ENCODE measurements around the gene PTPRM.

Gene PTPRM

DNA sequence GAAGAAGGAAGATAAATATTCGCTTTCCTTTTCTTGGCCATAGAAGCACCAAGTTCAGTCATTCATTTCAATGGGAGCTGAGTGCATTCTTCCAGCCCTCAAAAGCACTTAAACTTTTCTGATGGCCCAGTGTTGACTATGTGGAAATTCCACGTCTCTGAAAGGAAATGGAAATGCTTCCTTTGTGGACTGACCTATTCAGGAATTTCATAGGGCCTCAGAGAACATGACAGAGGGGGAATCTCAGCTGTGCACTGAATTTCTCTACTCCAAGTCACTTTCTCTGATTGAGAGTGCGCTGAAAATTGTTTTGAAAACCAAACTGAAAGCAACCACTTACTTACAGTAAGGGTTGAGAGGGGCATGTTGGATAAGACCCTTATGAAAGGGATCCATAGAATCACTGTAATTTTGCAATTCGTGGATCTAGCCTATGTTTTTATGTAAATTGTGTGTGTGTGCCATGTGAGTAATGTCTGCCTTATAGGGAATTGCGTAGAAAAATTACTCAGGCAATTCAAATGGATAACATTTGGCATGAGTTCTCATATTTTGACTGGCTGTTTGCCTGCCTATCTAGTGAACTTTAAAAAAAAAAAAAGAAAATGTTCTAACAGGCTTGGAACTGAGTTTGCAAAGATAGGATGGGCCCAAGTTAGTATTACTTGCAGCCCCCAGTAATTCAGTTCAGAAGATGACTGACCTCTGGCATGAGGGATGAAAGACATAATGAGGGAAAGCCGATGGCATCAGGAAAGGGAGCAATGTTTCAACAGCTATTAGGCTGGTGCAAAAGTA is 437.0 kb downstream of the PTPRM start:
- no peak overlapping the region for H3K4me2 ChIP-seq

DNA sequence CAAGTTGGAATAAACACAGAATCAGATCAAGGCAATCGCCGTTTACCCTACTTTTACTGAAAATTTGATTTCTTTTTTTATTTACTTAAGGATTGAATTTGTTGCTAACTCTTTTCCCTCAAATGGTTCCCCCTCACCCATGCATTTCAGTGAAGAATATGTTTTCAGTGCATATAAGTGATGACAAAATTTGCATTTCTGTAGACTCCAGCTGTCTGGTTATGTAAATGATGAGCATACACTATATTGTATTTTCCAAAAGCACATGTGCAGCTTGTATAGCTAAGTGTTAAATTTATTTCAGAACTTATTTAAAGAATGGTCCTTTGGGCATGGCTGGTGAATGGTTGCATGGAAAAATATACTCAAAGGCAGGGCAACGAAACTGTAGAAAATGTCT is 437.7 kb downstream of the PTPRM start:
- no peaks in the 10 kb centered on the region for H4K20me1 ChIP-seq (ENCODE audit: insufficient read depth)
- H3K27me3 ChIP-seq (ENCODE audit: insufficient read depth, low read depth) = no peaks in the 10 kb centered on the region
- H3K27ac ChIP-seq = no peak overlapping the region
- no peak overlapping the region for H3K9ac ChIP-seq
- no peak overlapping the region for H3K4me3 ChIP-seq (IDR thresholded peaks at IDR 0.05; ENCODE audit: insufficient read depth, low read depth, low read length)
- H2AFZ ChIP-seq (ENCODE audit: low read depth) = no peak overlapping the region
- no peaks in the 10 kb centered on the region for H3K79me2 ChIP-seq (ENCODE audit: insufficient read depth, low read depth)
- no peaks in the 10 kb centered on the region for H3K4me1 ChIP-seq (ENCODE audit: low read depth, poor library complexity, severe bottlenecking)
- H3K36me3 ChIP-seq (ENCODE audit: insufficient read depth) = no peaks in the 10 kb centered on the region
- H3K4me2 ChIP-seq = no peak overlapping the region
- TF ChIP-seq, protein P1, sequence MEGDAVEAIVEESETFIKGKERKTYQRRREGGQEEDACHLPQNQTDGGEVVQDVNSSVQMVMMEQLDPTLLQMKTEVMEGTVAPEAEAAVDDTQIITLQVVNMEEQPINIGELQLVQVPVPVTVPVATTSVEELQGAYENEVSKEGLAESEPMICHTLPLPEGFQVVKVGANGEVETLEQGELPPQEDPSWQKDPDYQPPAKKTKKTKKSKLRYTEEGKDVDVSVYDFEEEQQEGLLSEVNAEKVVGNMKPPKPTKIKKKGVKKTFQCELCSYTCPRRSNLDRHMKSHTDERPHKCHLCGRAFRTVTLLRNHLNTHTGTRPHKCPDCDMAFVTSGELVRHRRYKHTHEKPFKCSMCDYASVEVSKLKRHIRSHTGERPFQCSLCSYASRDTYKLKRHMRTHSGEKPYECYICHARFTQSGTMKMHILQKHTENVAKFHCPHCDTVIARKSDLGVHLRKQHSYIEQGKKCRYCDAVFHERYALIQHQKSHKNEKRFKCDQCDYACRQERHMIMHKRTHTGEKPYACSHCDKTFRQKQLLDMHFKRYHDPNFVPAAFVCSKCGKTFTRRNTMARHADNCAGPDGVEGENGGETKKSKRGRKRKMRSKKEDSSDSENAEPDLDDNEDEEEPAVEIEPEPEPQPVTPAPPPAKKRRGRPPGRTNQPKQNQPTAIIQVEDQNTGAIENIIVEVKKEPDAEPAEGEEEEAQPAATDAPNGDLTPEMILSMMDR (conservative IDR thresholded peaks at IDR 0.05; ENCODE audit: low read depth, low read length) = no peak

More for the DNA sequence above, 437.0 kb downstream of the PTPRM start:
- no peak overlapping the region for H3K4me3 ChIP-seq (IDR thresholded peaks at IDR 0.05; ENCODE audit: insufficient read depth, low read depth, low read length)
- H3K9ac ChIP-seq = no peak overlapping the region
- H3K36me3 ChIP-seq (ENCODE audit: insufficient read depth) = no peaks in the 10 kb centered on the region
- H3K4me1 ChIP-seq (ENCODE audit: low read depth, poor library complexity, severe bottlenecking) = no peaks in the 10 kb centered on the region
- no peaks in the 10 kb centered on the region for H4K20me1 ChIP-seq (ENCODE audit: insufficient read depth)
- TF ChIP-seq, protein P1 (conservative IDR thresholded peaks at IDR 0.05; ENCODE audit: low read depth, low read length) = no peak
- H3K79me2 ChIP-seq (ENCODE audit: insufficient read depth, low read depth) = no peaks in the 10 kb centered on the region
- H3K27me3 ChIP-seq (ENCODE audit: insufficient read depth, low read depth) = no peaks in the 10 kb centered on the region
- no peak overlapping the region for H2AFZ ChIP-seq (ENCODE audit: low read depth)
- H3K27ac ChIP-seq = no peak overlapping the region

DNA sequence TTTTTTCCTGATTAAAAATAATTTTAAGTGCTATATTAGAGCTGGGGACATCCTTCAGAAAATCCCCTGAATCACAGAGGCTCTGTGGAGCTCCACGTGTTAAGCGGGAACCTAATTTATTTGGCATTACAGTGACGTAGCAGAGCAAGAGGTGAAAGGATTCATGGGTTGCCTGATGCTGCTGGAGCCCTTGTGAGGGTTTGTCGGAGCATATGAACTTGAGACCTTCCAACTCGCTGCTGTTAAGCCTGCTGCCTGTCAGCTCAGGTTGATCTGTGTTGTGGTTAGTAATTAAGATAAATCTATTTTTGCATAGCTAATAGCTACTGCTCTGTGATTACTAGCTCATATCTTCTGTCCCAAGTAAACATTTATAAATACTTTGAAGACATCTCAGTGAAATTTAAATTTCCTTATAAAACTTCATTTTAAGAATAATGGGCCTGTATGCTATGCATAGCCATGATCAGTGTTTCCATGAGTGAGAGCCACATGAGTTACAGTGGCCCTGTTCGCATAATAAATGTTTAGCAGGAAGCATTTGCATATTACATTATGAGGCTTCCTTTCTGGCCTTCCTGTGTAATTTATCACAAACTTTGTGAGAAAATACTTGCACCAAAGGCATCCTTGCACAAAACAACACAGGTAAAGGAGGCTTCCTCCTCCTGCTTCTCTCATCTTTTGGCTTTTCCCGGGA is 438.9 kb downstream of the PTPRM start:
- H4K20me1 ChIP-seq (ENCODE audit: insufficient read depth) = no peaks in the 10 kb centered on the region

DNA sequence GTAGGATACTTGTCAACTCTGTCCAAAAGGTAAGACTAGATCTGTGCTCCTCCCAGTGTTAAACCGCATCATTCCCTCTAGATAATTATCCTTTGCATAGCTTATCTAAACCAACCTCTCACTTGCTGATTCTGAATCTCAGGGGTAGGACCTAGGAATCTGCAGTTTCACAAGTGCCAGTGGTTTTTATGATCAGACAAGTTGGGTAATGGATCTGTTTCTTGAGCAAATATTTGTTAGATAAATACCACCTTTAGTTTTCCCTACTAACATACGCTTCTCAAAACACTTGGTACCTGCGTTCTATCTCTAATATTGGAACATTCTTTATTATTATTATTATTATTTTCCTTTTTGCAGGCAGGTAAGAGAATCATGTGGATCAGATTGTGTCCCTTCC is 439.9 kb downstream of the PTPRM start:
- Histone ChIP-seq H4K20me1 (ENCODE audit: insufficient read depth) (no peaks in the 10 kb centered on the region), H3K79me2 (ENCODE audit: insufficient read depth, low read depth) (no peaks in the 10 kb centered on the region), H3K9ac (no peak overlapping the region), H3K4me2 (no peak overlapping the region), H3K4me3 (IDR thresholded peaks at IDR 0.05; ENCODE audit: insufficient read depth, low read depth, low read length) (no peak overlapping the region), H3K4me1 (ENCODE audit: low read depth, poor library complexity, severe bottlenecking) (no peaks in the 10 kb centered on the region), H2AFZ (ENCODE audit: low read depth) (no peak overlapping the region), H3K27me3 (ENCODE audit: insufficient read depth, low read depth) (no peaks in the 10 kb centered on the region), H3K27ac (no peak overlapping the region), H3K36me3 (ENCODE audit: insufficient read depth) (no peaks in the 10 kb centered on the region)
- TF ChIP-seq, protein P1 (conservative IDR thresholded peaks at IDR 0.05; ENCODE audit: low read depth, low read length) = no peak

More for the DNA sequence above, 438.9 kb downstream of the PTPRM start:
- no peaks in the 10 kb centered on the region for H3K4me1 ChIP-seq (ENCODE audit: low read depth, poor library complexity, severe bottlenecking)
- H3K4me3 ChIP-seq (IDR thresholded peaks at IDR 0.05; ENCODE audit: insufficient read depth, low read depth, low read length) = no peak overlapping the region
- no peak overlapping the region for H3K4me2 ChIP-seq
- TF ChIP-seq, protein P1 (conservative IDR thresholded peaks at IDR 0.05; ENCODE audit: low read depth, low read length) = no peak
- H3K36me3 ChIP-seq (ENCODE audit: insufficient read depth) = no peaks in the 10 kb centered on the region
- H3K27me3 ChIP-seq (ENCODE audit: insufficient read depth, low read depth) = no peaks in the 10 kb centered on the region
- H3K27ac ChIP-seq = no peak overlapping the region
- no peak overlapping the region for H2AFZ ChIP-seq (ENCODE audit: low read depth)
- H3K79me2 ChIP-seq (ENCODE audit: insufficient read depth, low read depth) = no peaks in the 10 kb centered on the region
- no peak overlapping the region for H3K9ac ChIP-seq

Measured in KMS-11 (cell line).